ENCODE results near the gene IDH2. TPM values are rescaled to one million over a fixed set of nuclear protein-coding genes. Genes with fewer than 3 reads are reported as not detected.

IDH2 gene
- total and polyA plus RNA-seq, 2 of the 13 experiments (the other 11 are each of a cell fraction or from before 2014, with no cell fraction given), result 121 to 145 TPM

GRCh38 chr15:90085565-90085964 lies 16.7 kb downstream of the IDH2 start:
- TF ChIP-seq MAFF (IDR thresholded peaks at IDR 0.05; ENCODE audit: low read depth, low read length), result peak; percentile 40; the same call in 1 of the 2 replicates
- TF ChIP-seq ZNF558 (CRISPR knock-in tag; IDR thresholded peaks at IDR 0.05; ENCODE audit: borderline replicate concordance), result no peak
- TF ChIP-seq TBX3 (IDR thresholded peaks at IDR 0.05; ENCODE audit: borderline replicate concordance), result no peak
- no peak for TF ChIP-seq ATF7 (IDR thresholded peaks at IDR 0.05)
- TF ChIP-seq ATF7 (CRISPR knock-in tag; IDR thresholded peaks at IDR 0.05), result no peak
- TF ChIP-seq MAFK (conservative IDR thresholded peaks at IDR 0.05 in 1 of 2, IDR thresholded peaks at IDR 0.05 in 1 of 2; ENCODE audit: low read length in 2 of 2), result peak; percentile 41 to 59; a peak in 1 of 4 replicates
- TF ChIP-seq KDM5A (IDR thresholded peaks at IDR 0.05; ENCODE audit: borderline replicate concordance, low read length), result no peak
- TF ChIP-seq ZNF460 (CRISPR knock-in tag; IDR thresholded peaks at IDR 0.05; ENCODE audit: borderline replicate concordance), result no peak
- TF ChIP-seq ZBTB42 (CRISPR knock-in tag; IDR thresholded peaks at IDR 0.05), result no peak
- peaks cover 6 to 41% of the 10 kb centered on the region in 2 experiments; a peak in 4 of 5 replicates for H3K36me3 ChIP-seq (replicated peaks in 1 of 2; ENCODE audit: control insufficient read depth in 1 of 2, insufficient read depth in 2 of 2, low read length in 2 of 2)

More at GRCh38 chr15:90085565-90085964, 16.7 kb downstream of the IDH2 start:
- WGBS (ENCODE audit: low lambda C conversion rate), result 96% methylated on average over 3 of the region's 3 CpGs
- no peaks in the 10 kb centered on the region for H3K9me3 ChIP-seq (ENCODE audit: low read length)
- H3K9ac ChIP-seq (ENCODE audit: insufficient read depth, low read depth, low read length), result no peak overlapping the region
- H2AFZ ChIP-seq (ENCODE audit: low read length), result no peak overlapping the region
- in situ Hi-C loops (cut with HindIII; ENCODE audit: extremely low pct_ligation_motif_present, low pct_unique_long_range_greater_than_20kb) (loop anchor here (5.0 to 25.0 kb wide), 2 partner anchors 188 to 348 kb away; no protein-coding TSS in a partner anchor), intact Hi-C loops (cut with micrococcal nuclease; ENCODE audit: unreplicated experiment) (no loop called here)
- no peak overlapping the region for H3K27ac ChIP-seq (ENCODE audit: extremely low read length, insufficient read depth, low read length)
- no peaks in the 10 kb centered on the region for H3K4me1 ChIP-seq (ENCODE audit: insufficient read depth, low read length)
- FAIRE-seq (no peak), ATAC-seq (no peak), DNase-seq (ENCODE audit: low spot score) (no peak)
- H3K79me2 ChIP-seq (ENCODE audit: insufficient read depth, low read length), result no peaks in the 10 kb centered on the region
- H3K4me2 ChIP-seq (ENCODE audit: low read depth, low read length), result no peak overlapping the region
- H3K27me3 ChIP-seq (ENCODE audit: control insufficient read depth in 1 of 2, insufficient read depth in 2 of 2, low read length in 2 of 2), result no peaks in the 10 kb centered on the region
- no TSS peak for BruUV-seq (replicated peaks)
- POLR2A ChIA-PET, result no interaction called here
- no peak overlapping the region for H3K4me3 ChIP-seq (replicated peaks in 1 of 3; ENCODE audit: insufficient read depth in 1 of 3, low read depth in 2 of 3, low read length in 3 of 3)
- CTCF ChIA-PET (ENCODE audit: low intra/inter-chr PET ratio, low total read pairs), result interaction anchor here (4.3 kb wide), 1 partner anchor 187 kb away, joined by 32 read pairs; no protein-coding TSS in a partner anchor
- H4K20me1 ChIP-seq (ENCODE audit: insufficient read depth, low read length), result no peaks in the 10 kb centered on the region
